Liver (tissue), 9 donors: ENCODE results near the gene ARHGAP29. TPM values are rescaled to one million over a fixed set of nuclear protein-coding genes. Genes with fewer than 3 reads are reported as not detected.

Experiments used
- DNase-seq: peaks from one replicate; pipeline ENCODE4 v3.0.0-alpha.2; 2017; ENCODE audit warnings: low spot score
- H3K27ac ChIP-seq, 2 donors: one replicate each; pipeline ENCODE4 v1.7.0; 2013; ENCODE audit warnings: inconsistent platforms in 2 of 2, low read length in 2 of 2, control low read depth in 1 of 2, low read depth in 1 of 2, mild to moderate bottlenecking in 1 of 2
- H3K27me3 ChIP-seq, 4 donors: one replicate each; pipeline versions ENCODE4 v1.6.1 to v1.7.0; 2013; ENCODE audit warnings: low read length in 3 of 4, inconsistent platforms in 1 of 4, mild to moderate bottlenecking in 1 of 4, moderate library complexity in 1 of 4; ENCODE audit not compliant: control insufficient read depth in 4 of 4, insufficient read depth in 4 of 4
- H3K36me3 ChIP-seq, 4 donors: one replicate each; pipeline versions ENCODE4 v1.6.1 to v1.7.0; 2013; ENCODE audit warnings: low read length in 3 of 4, mild to moderate bottlenecking in 3 of 4, low read depth in 1 of 4, moderate library complexity in 1 of 4; ENCODE audit not compliant: control insufficient read depth in 4 of 4, insufficient read depth in 3 of 4
- H3K4me1 ChIP-seq, 4 donors: one replicate each; pipeline versions ENCODE4 v1.6.1 to v1.7.0; 2013; ENCODE audit warnings: low read length in 3 of 4, mild to moderate bottlenecking in 3 of 4, moderate library complexity in 1 of 4; ENCODE audit not compliant: control insufficient read depth in 4 of 4, insufficient read depth in 4 of 4
- H3K4me3 ChIP-seq, 3 donors: one replicate each; pipeline versions ENCODE4 v1.6.1 to v1.7.0; 2013; ENCODE audit warnings: low read length in 3 of 3, control low read depth in 1 of 3, low read depth in 1 of 3, mild to moderate bottlenecking in 1 of 3
- H3K9ac ChIP-seq, 2 donors: one replicate each; pipeline ENCODE4 v1.7.0; 2013; ENCODE audit warnings: low read length in 2 of 2, mild to moderate bottlenecking in 2 of 2, moderate library complexity in 2 of 2, control low read depth in 1 of 2, low read depth in 1 of 2
- H3K9me3 ChIP-seq, 4 donors: one replicate each; pipeline versions ENCODE4 v1.6.1 to v1.7.0; 2013; ENCODE audit warnings: low read length in 3 of 4; ENCODE audit not compliant: control insufficient read depth in 4 of 4
- ATF3 ChIP-seq: IDR thresholded peaks from 2 replicates; pipeline ENCODE4 v1.6.1; 2016; ENCODE audit warnings: antibody characterized with exemption
- CTCF ChIP-seq: fragments of 150-350 bp; IDR thresholded peaks from 2 replicates; pipeline ENCODE4 v1.5.1; 2017; ENCODE audit warnings: improper control_type of control experiment, low read depth, low read length; ENCODE audit not compliant: missing input control
- FOXA1 ChIP-seq: IDR thresholded peaks from 2 replicates; pipeline ENCODE4 v1.6.1; 2016; ENCODE audit warnings: antibody characterized with exemption
- FOXA2 ChIP-seq: IDR thresholded peaks from 2 replicates; pipeline ENCODE4 v1.6.1; 2016; ENCODE audit warnings: antibody characterized with exemption
- GABPA ChIP-seq, 2 donors: IDR thresholded peaks in 1 of 2; conservative IDR thresholded peaks in 1 of 2; 2 replicates each; pipeline ENCODE4 v1.6.1; 2016; ENCODE audit warnings: antibody characterized with exemption in 2 of 2, mild to moderate bottlenecking in 1 of 2, moderate library complexity in 1 of 2
- HNF4A ChIP-seq, 2 donors: conservative IDR thresholded peaks; 2 replicates each; pipeline ENCODE4 v1.6.1; 2016; ENCODE audit warnings: antibody characterized with exemption in 2 of 2, mild to moderate bottlenecking in 2 of 2
- HNF4G ChIP-seq: IDR thresholded peaks from 2 replicates; pipeline ENCODE4 v1.6.1; 2016; ENCODE audit warnings: antibody characterized with exemption
- JUND ChIP-seq, 2 donors: IDR thresholded peaks; 2 replicates each; pipeline ENCODE4 v1.6.1; 2016; ENCODE audit warnings: antibody characterized with exemption in 2 of 2
- MAX ChIP-seq: IDR thresholded peaks from 2 replicates; pipeline ENCODE4 v1.6.1; 2016; ENCODE audit warnings: antibody characterized with exemption
- NR2F2 ChIP-seq: IDR thresholded peaks from 2 replicates; pipeline ENCODE4 v1.6.1; 2016; ENCODE audit warnings: antibody characterized with exemption
- RAD21 ChIP-seq, 2 donors: IDR thresholded peaks; 2 replicates each; pipeline ENCODE4 v1.6.1; 2016; ENCODE audit warnings: antibody characterized with exemption in 2 of 2, mild to moderate bottlenecking in 2 of 2
- REST ChIP-seq: IDR thresholded peaks from 2 replicates; pipeline ENCODE4 v1.6.1; 2016; ENCODE audit warnings: antibody characterized with exemption, mild to moderate bottlenecking
- RXRA ChIP-seq, 2 donors: IDR thresholded peaks; 2 replicates each; pipeline ENCODE4 v1.6.1; 2017 to 2018; ENCODE audit warnings: antibody characterized with exemption in 2 of 2, mild to moderate bottlenecking in 1 of 2
- SP1 ChIP-seq: IDR thresholded peaks from 2 replicates; pipeline ENCODE4 v1.6.1; 2018; ENCODE audit warnings: antibody characterized with exemption, mild to moderate bottlenecking
- TAF1 ChIP-seq: conservative IDR thresholded peaks from 2 replicates; pipeline ENCODE4 v1.6.1; 2016; ENCODE audit warnings: antibody characterized with exemption, mild to moderate bottlenecking
- YY1 ChIP-seq: IDR thresholded peaks from 2 replicates; pipeline ENCODE4 v1.6.1; 2016; ENCODE audit warnings: antibody characterized with exemption, mild to moderate bottlenecking
- ZBTB33 ChIP-seq: IDR thresholded peaks from 2 replicates; pipeline ENCODE4 v1.6.1; 2016; ENCODE audit warnings: antibody characterized with exemption
- WGBS: extraction: QIAGEN DNeasy Blood & Tissue Kit; methylation state at CpG from one replicate; pipeline ENCODE4 v1.1.7; 2013; 5-methylcytosine and 5-hydroxymethylcytosine counted together
- polyA plus RNA-seq, 2 donors: library from polyadenylated mRNA; stranded (reverse) in 1 of 2; unstranded in 1 of 2; fragments of 200-250 nt in 1 of 2; fragments of >200 nt in 1 of 2; fragmentation: Nextera tagmentation in 1 of 2; extraction: Ambion mirVana in 1 of 2; gene quantifications; one replicate each; pipeline versions ENCODE4 v1.2.1 to v1.2.3, GENCODE V29; 2013 to 2015
- total RNA-seq, 2 donors: library from RNA; depleted of rRNA; stranded (reverse); fragments of >200 nt; gene quantifications; one replicate each; pipeline ENCODE4 v1.2.3, GENCODE V29; 2014
- donor health status: healthy.
- donor health status: healthy.
- donor health status: healthy.
- donor health status: healthy.
- donor health status: healthy.

ARHGAP29 gene
- total and polyA plus RNA-seq, 4 donors: 8.3 to 27.7 (median 13.2) TPM

- H3K4me3 ChIP-seq: no peak overlapping the region
- no peak for DNase-seq
- no peak overlapping the region for H3K9ac ChIP-seq
- no peak overlapping the region for H3K27ac ChIP-seq
- no peaks in the 10 kb centered on the region for H3K9me3 ChIP-seq
- H3K36me3 ChIP-seq: no peaks in the 10 kb centered on the region
- no peaks in the 10 kb centered on the region for H3K27me3 ChIP-seq
- no peaks in the 10 kb centered on the region for H3K4me1 ChIP-seq
- TF ChIP-seq HNF4G (no peak), FOXA2 (no peak), REST (no peak), ZBTB33 (no peak), FOXA1 (no peak), SP1 (no peak), HNF4A (conservative IDR thresholded peaks at IDR 0.05) (no peak), JUND (IDR thresholded peaks at IDR 0.05) (no peak), RXRA (IDR thresholded peaks at IDR 0.05) (no peak), MAX (no peak), CTCF (no peak), GABPA (IDR thresholded peaks at IDR 0.05 in 1 of 2, conservative IDR thresholded peaks at IDR 0.05 in 1 of 2) (no peak), NR2F2 (no peak), ATF3 (no peak), YY1 (no peak)
These were observed 93.6 kb downstream of the ARHGAP29 start for GRCh38 chr1:94143809-94144176.

GRCh38 chr1:94143173-94143808 is 94.1 kb downstream of the ARHGAP29 start:
- Histone ChIP-seq H3K27me3 (no peaks in the 10 kb centered on the region), H3K4me3 (no peak overlapping the region), H3K27ac (no peak overlapping the region), H3K9me3 (no peaks in the 10 kb centered on the region), H3K36me3 (no peaks in the 10 kb centered on the region), H3K4me1 (no peaks in the 10 kb centered on the region), H3K9ac (no peak overlapping the region)
- TF ChIP-seq ZBTB33: no peak
- no peak for TF ChIP-seq FOXA1
- no peak for TF ChIP-seq RAD21 (IDR thresholded peaks at IDR 0.05)
- no peak for TF ChIP-seq HNF4A (conservative IDR thresholded peaks at IDR 0.05)
- no peak for TF ChIP-seq NR2F2
- TF ChIP-seq MAX: no peak
- TF ChIP-seq ATF3: no peak
- no peak for TF ChIP-seq GABPA (IDR thresholded peaks at IDR 0.05 in 1 of 2, conservative IDR thresholded peaks at IDR 0.05 in 1 of 2)
- no peak for TF ChIP-seq TAF1
- no peak for TF ChIP-seq FOXA2
- DNase-seq: no peak
- 78% methylated on average over 2 of the region's 2 CpGs for WGBS
